Thyroid gland (tissue), 4 donors: ENCODE measurements around the gene AUH. TPM values are rescaled to one million over a fixed set of nuclear protein-coding genes. Genes with fewer than 3 reads are reported as not detected.

Experiments
- DNase-seq, 2 donors: peaks; one replicate each; pipeline ENCODE4 v3.0.0-alpha.2; 2019
- H3K27ac ChIP-seq, 3 donors: fragments of 200-600 bp; sonication (generic); 1 replicate in 2 of 3; 2 replicates in 1 of 3; pipeline ENCODE4 v1.5.1; 2016 to 2019; ENCODE audit warnings: mild to moderate bottlenecking in 1 of 3, moderate library complexity in 1 of 3
- H3K27me3 ChIP-seq: fragments of 200-600 bp; sonication (generic); one replicate; pipeline ENCODE4 v1.5.1; 2019
- H3K36me3 ChIP-seq, 2 donors: fragments of 200-600 bp; sonication (generic); one replicate each; pipeline ENCODE4 v1.5.1; 2016 to 2019
- H3K4me1 ChIP-seq, 2 donors: fragments of 200-600 bp; sonication (generic); one replicate each; pipeline ENCODE4 v1.5.1; 2017 to 2019
- H3K4me3 ChIP-seq, 3 donors: fragments of 200-600 bp; sonication (generic); replicated peaks in 1 of 3; 1 replicate in 2 of 3; 2 replicates in 1 of 3; pipeline ENCODE4 v1.5.1; 2016; ENCODE audit warnings: mild to moderate bottlenecking in 1 of 3
- H3K9me3 ChIP-seq: fragments of 200-600 bp; sonication (generic); one replicate; pipeline ENCODE4 v1.5.1; 2017
- CTCF ChIP-seq, 6 experiments: fragments of 200-600 bp in 3 of 6; fragments of 450-650 bp in 3 of 6; sonication (generic) in 3 of 6; IDR thresholded peaks; one replicate each; pipeline ENCODE4 v1.5.1; 2016 to 2019; ENCODE audit warnings: antibody characterized with exemption in 6 of 6, mild to moderate bottlenecking in 2 of 6, inconsistent platforms in 1 of 6, moderate library complexity in 1 of 6
- POLR2A ChIP-seq, 2 donors: fragments of 450-650 bp; IDR thresholded peaks; one replicate each; pipeline ENCODE4 v1.6.1; 2017; ENCODE audit warnings: antibody characterized with exemption in 2 of 2, mild to moderate bottlenecking in 2 of 2, moderate library complexity in 1 of 2
- WGBS, 2 donors: methylation state at CpG; one replicate each; pipeline ENCODE4 v1.1.5; 2017; 5-methylcytosine and 5-hydroxymethylcytosine counted together
- intact Hi-C: fragments of 100-400 bp; cut with DNase I; formaldehyde crosslinking; loops from one replicate; pipeline ENCODE4 v1.15.1; 2023
- total RNA-seq, 4 donors: library from RNA; depleted of rRNA; stranded (reverse); fragments of >200 nt; gene quantifications; one replicate each; pipeline ENCODE4 v1.2.3, GENCODE V29; 2016

AUH gene
- total RNA-seq, 4 donors from 2014 or later, result 57.1 to 83.5 (median 65.2) TPM

- WGBS, 2 donors, result 79 to 83% methylated on average over 1 of the region's 1 CpG
- Histone ChIP-seq H3K9me3 (no peaks in the 10 kb centered on the region), H3K27ac (no peak overlapping the region), H3K36me3 (no peaks in the 10 kb centered on the region), H3K4me3 (no peak overlapping the region), H3K27me3 (no peaks in the 10 kb centered on the region), H3K4me1 (no peaks in the 10 kb centered on the region)
- intact Hi-C loops, result no loop called here
- no peak for DNase-seq
- TF ChIP-seq POLR2A (IDR thresholded peaks at IDR 0.05) (no peak), CTCF (IDR thresholded peaks at IDR 0.05) (no peak)
These were observed 100.3 kb downstream of the AUH start for GRCh38 chr9:91261417-91261816.

GRCh38 chr9:91259162-91259561 is 102.6 kb downstream of the AUH start:
- no peak for TF ChIP-seq CTCF (IDR thresholded peaks at IDR 0.05)
- TF ChIP-seq POLR2A (IDR thresholded peaks at IDR 0.05), result no peak
- Histone ChIP-seq H3K27me3 (no peaks in the 10 kb centered on the region), H3K4me3 (no peak overlapping the region), H3K27ac (no peak overlapping the region), H3K4me1 (no peaks in the 10 kb centered on the region), H3K9me3 (no peaks in the 10 kb centered on the region), H3K36me3 (no peaks in the 10 kb centered on the region)
- intact Hi-C loops, result no loop called here
- no peak for DNase-seq
- WGBS, 2 donors, result 94 to 98% methylated on average over 1 of the region's 1 CpG

- intact Hi-C loops, result no loop called here
These were observed 103.3 kb downstream of the AUH start for GRCh38 chr9:91258451-91258850.

GRCh38 chr9:91256235-91256634 is 105.5 kb downstream of the AUH start:
- intact Hi-C loops, result no loop called here
- no peak overlapping the region for H3K4me3 ChIP-seq
- 79 to 84% methylated on average over 3 of the region's 3 CpGs for WGBS, 2 donors
- H3K27ac ChIP-seq, result no peak overlapping the region
- TF ChIP-seq CTCF (IDR thresholded peaks at IDR 0.05), result no peak
- TF ChIP-seq POLR2A (IDR thresholded peaks at IDR 0.05), result no peak
- DNase-seq, result no peak
- H3K27me3 ChIP-seq, result no peaks in the 10 kb centered on the region
- H3K36me3 ChIP-seq, result no peaks in the 10 kb centered on the region
- no peaks in the 10 kb centered on the region for H3K9me3 ChIP-seq
- no peaks in the 10 kb centered on the region for H3K4me1 ChIP-seq

More at GRCh38 chr9:91258451-91258850, 103.3 kb downstream of the AUH start:
- DNase-seq, result no peak
- WGBS, 2 donors, result 94 to 95% methylated on average over 3 of the region's 3 CpGs
- no peaks in the 10 kb centered on the region for H3K4me1 ChIP-seq
- TF ChIP-seq POLR2A (IDR thresholded peaks at IDR 0.05), result no peak
- TF ChIP-seq CTCF (IDR thresholded peaks at IDR 0.05), result no peak
- H3K4me3 ChIP-seq, result no peak overlapping the region
- H3K27ac ChIP-seq, result no peak overlapping the region
- H3K27me3 ChIP-seq, result no peaks in the 10 kb centered on the region
- no peaks in the 10 kb centered on the region for H3K9me3 ChIP-seq
- no peaks in the 10 kb centered on the region for H3K36me3 ChIP-seq

GRCh38 chr9:91255327-91255726 is 106.4 kb downstream of the AUH start:
- DNase-seq, result no peak
- Histone ChIP-seq H3K4me1 (no peaks in the 10 kb centered on the region), H3K4me3 (no peak overlapping the region), H3K36me3 (no peaks in the 10 kb centered on the region), H3K27ac (no peak overlapping the region), H3K9me3 (no peaks in the 10 kb centered on the region), H3K27me3 (no peaks in the 10 kb centered on the region)
- WGBS, 2 donors, result 82 to 87% methylated on average over 3 of the region's 3 CpGs
- no peak for TF ChIP-seq POLR2A (IDR thresholded peaks at IDR 0.05)
- TF ChIP-seq CTCF (IDR thresholded peaks at IDR 0.05), result no peak
- intact Hi-C loops, result no loop called here
